ENCODE results near the gene POLR2A.
A peak's percentile ranks its signal among the peaks of the same experiment; 100 is the strongest.

The POLR2A gene

GRCh38 chr17:7484067-7484918, at the start of gene POLR2A:
TSS of gene POLR2A (plus strand) at chr17:7484366.
- peak; percentile 75 to 86 for DNase-seq

- DNase-seq: no peak
These were observed 48.2 kb upstream of the POLR2A start for GRCh38 chr17:7435676-7436555.

GRCh38 chr17:7436556-7437368, 47.4 kb upstream of the POLR2A start:
- DNase-seq: peak in 1 of 2 experiments; percentile 70

GRCh38 chr17:7437369-7437863, 46.8 kb upstream of the POLR2A start:
- no peak for DNase-seq

- no peak for DNase-seq
These were observed 46.1 kb upstream of the POLR2A start for GRCh38 chr17:7437950-7438614.

GRCh38 chr17:7438656-7439460, 45.3 kb upstream of the POLR2A start:
- DNase-seq: no peak

- DNase-seq: no peak
These were observed 44.6 kb upstream of the POLR2A start, which contains the start of gene FGF11 for GRCh38 chr17:7439462-7440112. TSS of gene FGF11 (plus strand) at chr17:7439512. CDS start at chr17:7439621, 109 bp downstream.

GRCh38 chr17:7440113-7440833, 43.9 kb upstream of the POLR2A start:
- DNase-seq: peak in 1 of 2 experiments; percentile 37

GRCh38 chr17:7440834-7441195, 43.4 kb upstream of the POLR2A start:
- DNase-seq: peak in 1 of 2 experiments; percentile 35

GRCh38 chr17:7441266-7441665, 42.9 kb upstream of the POLR2A start:
- no peak for DNase-seq

- DNase-seq: no peak
These were observed 42.0 kb upstream of the POLR2A start for GRCh38 chr17:7442142-7442541.

GRCh38 chr17:7443499-7444485, 40.4 kb upstream of the POLR2A start:
- DNase-seq: no peak

GRCh38 chr17:7444682-7445618, 39.2 kb upstream of the POLR2A start, which contains the start of gene CHRNB1:
TSS of gene CHRNB1 (plus strand) at chr17:7445061. CDS start at chr17:7445128, 67 bp downstream.
- DNase-seq: peak; percentile 72 to 85

GRCh38 chr17:7445619-7445968, 38.6 kb upstream of the POLR2A start:
- DNase-seq: no peak

GRCh38 chr17:7448461-7448860, 35.7 kb upstream of the POLR2A start:
- DNase-seq: no peak

- DNase-seq: no peak
These were observed 24.1 kb upstream of the POLR2A start for GRCh38 chr17:7459961-7460545.

All from NCI-H524 (cell line).